WERI-Rb-1 (cell line): ENCODE results near the gene FRK.

Experiments
- DNase-seq: peaks from one replicate; pipeline ENCODE4 v3.0.0-alpha.2; 2020
- H3K27ac ChIP-seq: fragments of 250-450 bp; sonication (Bioruptor Pico); 2 replicates; pipeline ENCODE4 v1.5.1; 2020; ENCODE audit warnings: mild to moderate bottlenecking, moderate library complexity
- H3K27me3 ChIP-seq: fragments of 250-450 bp; sonication (Bioruptor Pico); 2 replicates; pipeline ENCODE4 v1.5.1; 2021; ENCODE audit warnings: mild to moderate bottlenecking, low read depth, moderate library complexity; ENCODE audit not compliant: insufficient read depth, severe bottlenecking
- H3K36me3 ChIP-seq: fragments of 250-450 bp; sonication (Bioruptor Pico); 2 replicates; pipeline ENCODE4 v1.5.1; 2020; ENCODE audit warnings: mild to moderate bottlenecking, moderate library complexity
- H3K4me3 ChIP-seq: 2 replicates; pipeline ENCODE4 v1.5.1; 2011; ENCODE audit warnings: low read depth, mild to moderate bottlenecking, control low read depth, low read length
- H3K9me3 ChIP-seq: fragments of 250-450 bp; sonication (Bioruptor Pico); 2 replicates; pipeline ENCODE4 v1.5.1; 2021; ENCODE audit warnings: mild to moderate bottlenecking, moderate library complexity; ENCODE audit not compliant: severe bottlenecking
- CTCF ChIP-seq: IDR thresholded peaks from 2 replicates; pipeline ENCODE4 v1.5.1; 2011; ENCODE audit warnings: low read depth, mild to moderate bottlenecking, control low read depth, inconsistent platforms, low read length

The FRK gene

GRCh38 chr6:116078945-116079344 lies 18.3 kb upstream of the FRK start:
- H3K9me3 ChIP-seq, result no peaks in the 10 kb centered on the region
- no peak overlapping the region for H3K4me3 ChIP-seq
- H3K27ac ChIP-seq, result no peak overlapping the region
- no peaks in the 10 kb centered on the region for H3K36me3 ChIP-seq
- no peak for DNase-seq
- H3K27me3 ChIP-seq, result no peaks in the 10 kb centered on the region
- TF ChIP-seq CTCF, result no peak

- Histone ChIP-seq H3K27ac (no peak overlapping the region), H3K27me3 (no peaks in the 10 kb centered on the region), H3K4me3 (no peak overlapping the region), H3K36me3 (no peaks in the 10 kb centered on the region), H3K9me3 (no peaks in the 10 kb centered on the region)
- DNase-seq, result no peak
- TF ChIP-seq CTCF, result no peak
Observed at GRCh38 chr6:116078522-116078921, 17.8 kb upstream of the FRK start.

- no peak overlapping the region for H3K27ac ChIP-seq
Observed at GRCh38 chr6:116074732-116075390, 14.2 kb upstream of the FRK start.

GRCh38 chr6:116073765-116074440 lies 13.2 kb upstream of the FRK start:
- H3K27ac ChIP-seq, result no peak overlapping the region
- no peak for TF ChIP-seq CTCF
- H3K9me3 ChIP-seq, result no peaks in the 10 kb centered on the region
- no peaks in the 10 kb centered on the region for H3K27me3 ChIP-seq
- no peak for DNase-seq
- H3K4me3 ChIP-seq, result no peak overlapping the region
- no peaks in the 10 kb centered on the region for H3K36me3 ChIP-seq

More at GRCh38 chr6:116074732-116075390, 14.2 kb upstream of the FRK start:
- no peaks in the 10 kb centered on the region for H3K9me3 ChIP-seq
- DNase-seq, result no peak
- H3K27me3 ChIP-seq, result no peaks in the 10 kb centered on the region
- no peak overlapping the region for H3K4me3 ChIP-seq
- TF ChIP-seq CTCF, result no peak
- no peaks in the 10 kb centered on the region for H3K36me3 ChIP-seq

- no peak overlapping the region for H3K4me3 ChIP-seq
- no peak for TF ChIP-seq CTCF
- DNase-seq, result no peak
- no peaks in the 10 kb centered on the region for H3K36me3 ChIP-seq
- H3K27ac ChIP-seq, result no peak overlapping the region
- no peaks in the 10 kb centered on the region for H3K9me3 ChIP-seq
- no peaks in the 10 kb centered on the region for H3K27me3 ChIP-seq
Observed at GRCh38 chr6:116072368-116072767, 11.7 kb upstream of the FRK start.
